Measurements from ENCODE around the gene HYAL4. TPM values are rescaled to one million over a fixed set of nuclear protein-coding genes. Genes with fewer than 3 reads are reported as not detected.
"Not testable (repeated sequence)": the region's sequence is repeated elsewhere in the genome, so short reads cannot be mapped to it uniquely, and the experiment has no call there.

The HYAL4 gene
- total RNA-seq, 1 donor from 2014 or later: not detected

GRCh38 chr7:123846217-123846891, 1.4 kb downstream of the HYAL4 start:
- DNase-seq (ENCODE audit: low spot score): no peak

- DNase-seq (ENCODE audit: low spot score): no peak
Measured at GRCh38 chr7:123847868-123848267, 2.9 kb downstream of the HYAL4 start.

- no peak for DNase-seq (ENCODE audit: low spot score)
Measured at GRCh38 chr7:123849855-123850254, 4.9 kb downstream of the HYAL4 start.

GRCh38 chr7:123851404-123851803, 6.4 kb downstream of the HYAL4 start:
- not testable (repeated sequence) for DNase-seq (ENCODE audit: low spot score)

GRCh38 chr7:123854291-123854690, 9.3 kb downstream of the HYAL4 start:
- DNase-seq (ENCODE audit: low spot score): not testable (repeated sequence)

- DNase-seq (ENCODE audit: low spot score): not testable (repeated sequence)
Measured at GRCh38 chr7:123856428-123856827, 11.5 kb downstream of the HYAL4 start.

- DNase-seq (ENCODE audit: low spot score): no peak
Measured at GRCh38 chr7:123860848-123861247, 15.9 kb downstream of the HYAL4 start.

GRCh38 chr7:123862775-123863174, 17.8 kb downstream of the HYAL4 start:
- DNase-seq (ENCODE audit: low spot score): no peak

GRCh38 chr7:123863461-123863860, 18.5 kb downstream of the HYAL4 start:
- no peak for DNase-seq (ENCODE audit: low spot score)

GRCh38 chr7:123864012-123864411, 19.0 kb downstream of the HYAL4 start:
- no peak for DNase-seq (ENCODE audit: low spot score)

GRCh38 chr7:123864436-123864835, 19.5 kb downstream of the HYAL4 start:
- no peak for DNase-seq (ENCODE audit: low spot score)

GRCh38 chr7:123864966-123865365, 20.0 kb downstream of the HYAL4 start:
- DNase-seq (ENCODE audit: low spot score): no peak

GRCh38 chr7:123865517-123866117, 20.6 kb downstream of the HYAL4 start:
- DNase-seq (ENCODE audit: low spot score): no peak

GRCh38 chr7:123867225-123867624, 22.3 kb downstream of the HYAL4 start:
- no peak for DNase-seq (ENCODE audit: low spot score)

- DNase-seq (ENCODE audit: low spot score): no peak
Measured at GRCh38 chr7:123871998-123872867, 27.3 kb downstream of the HYAL4 start.

- DNase-seq (ENCODE audit: low spot score): no peak
Measured at GRCh38 chr7:123872908-123873307, 27.9 kb downstream of the HYAL4 start.

- no peak for DNase-seq (ENCODE audit: low spot score)
Measured at GRCh38 chr7:123876557-123877256, 31.7 kb downstream of the HYAL4 start.

- DNase-seq (ENCODE audit: low spot score): no peak
Measured at GRCh38 chr7:123879628-123880027, 34.7 kb downstream of the HYAL4 start.

GRCh38 chr7:123881300-123881699, 36.3 kb downstream of the HYAL4 start:
- no peak for DNase-seq (ENCODE audit: low spot score)

GRCh38 chr7:123883154-123883553, 38.2 kb downstream of the HYAL4 start:
- DNase-seq (ENCODE audit: low spot score): no peak

- no peak for DNase-seq (ENCODE audit: low spot score)
Measured at GRCh38 chr7:123888192-123888591, 43.2 kb downstream of the HYAL4 start.

Measured in mesenteric fat pad (tissue), 1 donor.